ENCODE results near the gene VANGL2.

DNA sequence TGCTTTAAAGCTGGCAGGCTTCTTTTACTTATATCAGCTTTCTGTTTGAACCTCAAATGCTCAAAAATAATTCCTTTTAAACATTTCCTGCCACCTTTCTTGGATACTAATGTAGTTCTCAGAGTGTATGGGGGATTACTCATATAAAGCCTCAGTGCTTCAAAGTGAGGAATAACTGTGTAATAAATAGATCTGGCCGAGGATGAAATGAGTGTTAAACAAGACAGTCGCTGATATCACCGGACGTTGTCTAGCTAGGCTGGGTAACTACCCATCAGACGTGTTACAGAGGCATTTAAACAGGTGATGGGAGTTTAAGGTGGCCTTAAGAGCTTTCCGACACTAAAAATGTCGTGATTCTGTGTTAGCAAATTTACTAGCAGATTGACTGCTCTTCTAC is 53.1 kb downstream of the VANGL2 start:
- TF ChIP-seq TAF1 (IDR thresholded peaks at IDR 0.05; ENCODE audit: borderline replicate concordance, low read depth, low read length) (no peak), POLR2A (IDR thresholded peaks at IDR 0.05; ENCODE audit: low read depth, low read length) (no peak), POLR2AphosphoS5 (IDR thresholded peaks at IDR 0.05; ENCODE audit: low read depth, low read length) (no peak)
